HG03025 (cell line): ENCODE measurements around the gene RPS6KB1.
"Not testable (repeated sequence)": the region's sequence is repeated elsewhere in the genome, so short reads cannot be mapped to it uniquely, and the experiment has no call there.

Experiments
- ATAC-seq: cut with Tn5 transposase; IDR thresholded peaks from one replicate; pipeline ENCODE4 v1.9.1; 2021; ENCODE audit warnings: mild to moderate bottlenecking, moderate library complexity; ENCODE audit not compliant: unreplicated experiment, low FRiP score

RPS6KB1 gene

DNA sequence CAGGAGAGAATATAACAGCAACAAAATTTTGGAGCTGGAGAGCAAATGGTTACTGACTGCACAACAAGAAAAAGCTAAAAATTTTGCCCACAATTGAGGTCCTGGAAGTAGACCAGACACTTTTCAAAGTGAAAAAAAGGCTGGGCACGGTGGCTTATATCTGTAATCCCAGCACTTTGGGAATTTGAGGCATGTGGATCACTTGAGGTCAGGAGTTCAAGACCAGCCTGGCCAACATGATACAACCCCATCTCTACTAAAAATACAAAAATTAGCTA is 23.0 kb upstream of the RPS6KB1 start:
- ATAC-seq: no peak

DNA sequence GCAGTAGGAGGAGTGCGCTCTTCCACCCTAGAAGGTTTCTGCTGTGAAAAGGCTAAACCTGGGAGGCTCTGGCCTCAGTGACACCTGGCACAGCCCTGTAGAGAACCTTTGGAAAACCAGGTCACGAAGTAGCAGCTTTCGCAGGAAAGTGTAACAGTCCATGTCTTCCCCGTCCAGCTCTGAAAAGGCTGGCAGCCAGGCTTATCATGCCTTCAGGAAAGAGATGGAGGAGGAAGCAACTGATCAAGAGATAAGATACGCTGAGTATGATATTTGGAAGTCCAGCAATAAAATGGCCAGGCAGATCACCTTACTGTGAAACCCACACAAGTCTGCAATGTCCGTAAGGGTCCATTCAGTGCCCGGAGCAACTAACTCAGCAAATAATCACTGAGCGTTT is 22.4 kb upstream of the RPS6KB1 start:
- ATAC-seq: no peak

DNA sequence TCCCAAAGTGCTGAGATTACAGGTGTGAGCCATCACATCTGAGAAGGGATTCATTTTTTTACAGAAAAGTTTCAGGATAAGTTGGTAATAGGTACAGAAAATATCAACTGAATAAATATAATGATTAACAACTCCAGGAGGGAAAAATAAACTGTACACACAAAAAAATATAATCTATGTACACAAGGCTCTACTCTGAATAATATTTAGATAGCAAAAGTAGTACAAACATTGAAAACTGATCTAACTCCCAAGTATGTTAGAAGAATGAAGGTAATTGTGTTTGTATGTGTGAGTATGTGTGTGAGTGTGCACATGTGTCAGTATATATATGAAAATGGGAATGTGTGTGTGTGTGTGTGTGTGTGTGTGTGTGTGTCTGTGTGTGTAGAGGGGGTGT is 20.6 kb upstream of the RPS6KB1 start:
- ATAC-seq: no peak

DNA sequence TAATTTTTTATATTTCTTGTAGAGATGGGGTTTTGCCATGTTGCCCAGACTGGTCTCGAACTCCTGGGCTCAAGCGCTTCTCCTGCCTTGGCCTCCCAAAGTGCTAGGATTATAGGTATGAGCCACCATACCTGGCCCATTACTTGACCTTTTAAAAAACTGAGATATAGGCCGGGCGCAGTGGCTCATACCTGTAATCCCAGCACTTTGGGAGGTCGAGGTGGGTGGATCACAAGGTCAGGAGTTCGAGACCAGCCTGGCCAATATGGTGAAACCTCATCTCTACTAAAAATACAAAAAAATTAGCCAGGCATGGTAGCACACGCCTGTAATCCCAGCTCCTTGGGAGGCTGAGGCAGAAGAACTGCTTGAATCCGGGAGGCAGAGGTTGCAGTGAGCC is 19.5 kb upstream of the RPS6KB1 start:
- ATAC-seq: not testable (repeated sequence)

DNA sequence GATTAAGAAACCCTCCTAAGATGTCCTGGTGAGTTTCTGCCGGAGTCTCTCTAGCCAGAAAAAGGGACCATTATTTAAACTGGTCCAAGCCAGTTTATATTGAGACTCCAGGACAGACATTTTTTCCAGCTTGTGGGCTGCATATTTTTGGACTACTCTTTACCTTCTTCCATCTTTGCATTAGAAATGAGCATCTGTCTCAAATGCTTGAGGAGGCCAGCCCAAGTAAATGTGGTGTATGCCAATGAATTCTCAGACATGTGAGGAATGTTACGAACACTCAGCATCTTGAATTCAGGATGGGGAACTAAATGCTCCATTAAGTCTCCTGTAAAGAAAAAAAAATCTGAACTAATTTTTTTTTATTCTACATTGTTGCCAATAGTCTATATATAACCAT is 18.5 kb upstream of the RPS6KB1 start:
- no peak for ATAC-seq

DNA sequence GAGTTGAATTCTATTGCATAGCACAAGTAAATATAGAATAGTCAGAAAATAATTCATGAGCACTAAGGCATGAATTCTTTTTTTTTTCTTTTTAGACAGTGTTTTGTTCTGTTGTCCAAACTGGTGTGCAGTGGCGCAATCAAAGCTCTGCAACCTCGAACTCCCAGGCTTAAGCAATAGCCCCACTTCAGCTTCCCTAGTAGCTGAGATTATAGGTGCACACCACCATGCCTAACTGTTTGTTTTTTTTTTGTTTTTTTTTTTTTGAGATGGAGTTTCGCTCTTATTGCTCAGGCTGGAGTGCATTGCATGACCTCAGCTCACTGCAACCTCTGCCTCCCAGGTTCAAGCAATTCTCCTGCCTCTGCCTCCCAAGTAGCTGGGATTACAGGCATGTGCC is 16.8 kb upstream of the RPS6KB1 start:
- ATAC-seq: no peak

DNA sequence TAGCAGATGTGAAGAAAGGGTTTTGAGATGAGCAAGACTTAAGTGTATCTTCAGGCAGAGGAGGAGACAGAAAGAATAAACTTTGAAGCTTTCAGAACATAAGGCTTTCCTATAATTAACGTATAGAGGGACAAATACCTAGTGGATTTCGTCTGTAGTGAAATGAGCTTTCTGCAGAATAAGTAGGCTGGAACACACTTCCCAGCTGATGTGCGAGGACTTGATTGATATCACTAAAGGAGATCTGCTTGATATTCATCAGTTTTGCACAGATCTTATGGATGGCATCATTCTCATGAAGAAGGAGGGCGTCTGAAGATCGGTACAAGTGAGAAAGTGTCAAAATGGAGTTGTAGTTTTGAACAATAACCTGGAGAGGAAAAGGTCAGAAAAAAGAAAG is 15.0 kb upstream of the RPS6KB1 start:
- ATAC-seq: no peak

DNA sequence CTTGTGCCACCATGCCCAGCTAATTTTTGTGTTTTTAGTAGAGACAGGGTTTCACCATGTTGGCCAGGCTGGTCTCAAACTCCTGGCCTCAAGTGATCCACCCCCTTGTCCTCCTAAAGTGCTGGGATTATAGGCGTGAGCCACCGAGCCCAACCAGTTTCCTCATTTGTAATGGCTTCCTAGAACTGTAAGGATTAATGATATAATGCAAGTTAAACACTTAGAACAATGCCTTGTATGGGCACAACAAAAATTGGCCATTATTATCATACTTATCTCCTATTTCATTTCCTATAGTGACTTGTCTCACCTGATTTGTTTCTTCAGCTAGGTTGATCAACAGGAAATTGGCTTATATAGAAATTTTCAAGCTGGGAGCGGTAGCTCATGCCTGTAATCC is 14.3 kb upstream of the RPS6KB1 start:
- ATAC-seq: no peak

DNA sequence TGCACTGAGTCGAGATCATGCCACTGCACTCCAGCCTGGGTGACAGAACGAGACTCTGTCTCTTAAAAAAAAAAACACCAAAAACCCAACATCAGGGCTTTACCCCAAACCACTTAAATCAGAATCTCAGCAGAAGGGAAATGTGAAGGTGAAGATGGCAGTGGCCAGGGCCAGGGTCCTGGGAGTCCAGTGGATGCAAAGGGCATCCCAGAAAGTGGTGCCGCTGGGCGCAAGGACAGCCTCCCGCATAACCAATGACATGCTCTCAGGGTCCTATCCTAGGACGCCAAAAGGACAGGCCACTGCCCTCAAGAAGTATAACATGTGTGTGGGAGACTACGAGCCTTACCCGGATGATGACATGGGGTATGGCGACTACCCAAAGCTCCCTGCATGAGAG is 8.1 kb upstream of the RPS6KB1 start:
- no peak for ATAC-seq

DNA sequence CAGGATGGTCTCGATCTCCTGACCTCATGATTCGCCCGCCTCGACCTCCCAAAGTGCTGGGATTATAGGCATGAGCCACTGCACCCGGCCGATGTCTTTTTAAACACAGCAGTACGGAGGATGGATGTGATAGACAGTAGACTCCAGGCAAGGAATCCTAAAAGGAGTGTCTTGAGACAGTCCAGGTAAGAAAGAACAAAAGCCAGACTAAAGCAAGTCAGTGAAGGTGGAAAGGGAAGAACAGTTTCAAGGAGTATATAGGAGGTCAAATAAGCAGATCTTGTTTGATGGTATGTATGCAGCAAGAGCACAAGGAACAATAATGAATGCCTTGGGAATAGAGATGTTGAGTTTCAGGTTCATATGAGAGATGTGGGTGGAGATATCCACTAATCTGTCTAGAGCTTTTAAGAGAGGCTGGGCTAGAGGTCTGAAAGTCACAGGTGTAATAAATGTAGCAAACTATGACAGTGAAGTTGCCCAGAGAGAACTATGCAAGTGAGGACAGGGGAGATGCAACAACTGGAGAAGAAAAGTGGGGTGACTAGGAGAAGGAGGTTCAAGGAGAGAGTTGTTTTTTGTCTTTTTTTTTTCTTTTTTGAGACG is 4.7 kb upstream of the RPS6KB1 start:
- ATAC-seq: no peak

DNA sequence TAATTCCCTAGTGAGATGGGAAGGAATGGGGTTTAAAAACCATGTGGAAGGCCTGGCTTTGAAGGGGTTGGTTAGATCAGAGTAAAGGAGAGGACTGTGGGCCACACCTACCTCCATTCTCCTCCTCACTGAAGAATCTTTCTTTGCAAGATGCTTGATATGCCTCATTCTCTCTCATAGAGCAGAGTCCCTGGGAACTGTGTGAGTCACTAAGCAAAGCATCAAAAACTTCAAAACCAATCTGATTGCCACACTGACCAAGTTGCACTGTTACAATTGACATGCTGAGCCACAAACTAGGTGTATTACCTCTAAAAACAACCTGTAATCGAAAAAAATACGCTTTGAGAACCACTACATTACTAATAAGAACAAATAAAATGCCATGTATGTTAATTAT is 2.2 kb upstream of the RPS6KB1 start:
- no peak for ATAC-seq

DNA sequence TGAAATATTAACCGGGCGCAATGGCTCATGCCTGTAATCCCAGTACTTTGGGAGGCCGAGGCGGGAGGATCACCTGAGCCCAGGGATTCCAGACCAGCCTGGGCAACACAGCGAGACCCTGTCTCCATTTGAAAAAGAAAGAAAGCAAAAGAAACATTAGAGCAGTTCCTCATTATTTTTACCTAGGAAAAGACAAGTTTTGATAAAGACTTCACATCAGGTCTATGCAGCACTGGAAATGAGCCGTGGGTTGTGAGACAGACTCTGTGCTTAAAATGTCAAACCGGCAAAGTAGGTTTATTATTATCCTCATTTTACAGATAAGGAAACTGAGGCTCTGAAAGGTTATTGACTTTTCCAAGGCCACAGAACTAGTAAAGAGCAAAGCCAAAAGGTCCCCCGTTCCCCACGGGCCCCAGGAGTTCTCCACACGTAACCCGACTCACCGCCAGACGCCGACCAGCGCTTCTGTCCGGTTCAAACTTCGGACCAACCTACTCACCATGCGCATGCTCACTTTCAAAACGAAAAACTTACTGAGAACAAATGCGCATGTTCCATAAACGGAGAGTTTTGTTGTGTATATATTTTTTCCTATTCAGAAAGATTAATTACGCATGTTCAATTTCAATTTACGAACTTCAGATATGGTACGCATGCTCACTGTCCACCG is 534 bp upstream of the RPS6KB1 start:
- peak; percentile 51 for ATAC-seq

DNA sequence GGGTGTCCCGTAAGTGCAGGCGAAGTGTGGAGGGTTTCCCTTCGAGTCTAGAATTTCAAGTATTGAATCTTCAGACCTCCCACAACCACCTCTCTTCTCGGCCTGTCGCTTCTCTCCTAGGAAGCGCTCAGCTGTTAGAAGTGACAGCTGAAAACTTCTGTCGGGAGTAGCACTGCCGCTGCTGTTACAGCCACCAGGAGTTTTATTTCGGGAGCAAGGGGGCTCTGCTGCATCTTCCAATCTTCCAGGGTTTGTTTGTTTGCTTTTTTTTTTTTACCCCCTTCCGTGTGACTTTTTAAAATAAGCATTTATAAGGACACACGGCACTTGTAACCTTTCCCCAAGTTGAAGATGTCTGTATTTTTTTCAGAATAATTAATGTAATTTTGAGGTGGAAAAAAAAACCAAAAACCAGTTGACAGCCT is 767 bp downstream of the RPS6KB1 start:
- no peak for ATAC-seq

DNA sequence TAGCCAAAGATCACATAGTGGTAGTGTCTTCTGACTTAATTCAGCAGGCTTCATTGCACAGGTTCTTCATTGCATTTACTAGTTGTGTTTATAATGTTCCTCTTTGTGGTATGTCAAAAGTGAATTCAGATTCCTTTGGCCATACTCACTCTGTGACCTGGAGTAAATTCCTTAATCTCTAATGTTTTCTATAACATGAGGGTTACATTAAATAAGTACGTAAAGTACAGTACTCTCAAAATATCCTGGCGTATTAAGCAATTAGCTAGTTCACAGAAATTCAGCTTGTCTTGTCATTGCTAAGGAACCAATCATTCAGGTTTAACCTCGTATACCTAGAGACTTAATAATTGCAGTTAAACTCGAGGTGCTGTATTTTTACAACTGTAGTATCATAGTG is 4.2 kb downstream of the RPS6KB1 start:
- no peak for ATAC-seq

DNA sequence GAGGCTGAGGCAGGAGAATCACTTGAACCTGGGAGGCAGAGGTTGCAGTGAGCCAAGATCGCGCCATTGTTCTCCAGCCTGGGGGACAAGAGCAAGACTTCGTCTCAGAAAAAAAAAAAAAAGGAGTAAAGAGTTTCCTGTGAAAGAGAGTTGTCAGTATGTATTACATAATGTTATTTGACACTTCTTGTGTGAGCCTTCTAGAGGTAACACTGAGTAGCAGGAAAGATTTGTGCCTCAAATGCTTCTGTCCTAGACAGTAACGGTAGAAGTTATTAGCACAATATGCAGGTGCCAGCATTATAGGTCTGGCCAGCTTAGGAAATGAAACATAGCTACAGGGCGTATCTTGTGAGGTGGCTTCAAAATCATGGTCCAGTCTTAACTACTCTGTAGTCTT is 6.2 kb downstream of the RPS6KB1 start:
- no peak for ATAC-seq

DNA sequence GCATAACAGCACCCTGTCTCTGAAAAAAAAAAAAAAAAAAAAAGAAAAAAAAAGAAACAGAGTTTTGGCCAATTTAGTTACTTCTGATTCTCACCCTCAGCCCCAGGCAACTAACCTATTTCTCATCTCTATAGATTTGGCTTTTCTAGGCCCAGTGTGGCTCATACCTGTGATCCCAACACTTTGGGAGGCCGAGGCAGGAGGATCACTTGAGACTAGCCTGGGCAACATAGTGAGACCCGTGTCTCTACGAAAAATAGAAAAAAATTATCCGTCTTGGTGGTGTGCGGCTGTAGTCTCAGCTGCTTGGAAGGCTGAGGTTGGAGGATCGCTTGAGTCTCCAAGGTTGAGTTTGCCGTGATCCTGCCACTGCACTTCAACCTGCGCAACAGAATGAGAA is 8.7 kb downstream of the RPS6KB1 start:
- no peak for ATAC-seq

DNA sequence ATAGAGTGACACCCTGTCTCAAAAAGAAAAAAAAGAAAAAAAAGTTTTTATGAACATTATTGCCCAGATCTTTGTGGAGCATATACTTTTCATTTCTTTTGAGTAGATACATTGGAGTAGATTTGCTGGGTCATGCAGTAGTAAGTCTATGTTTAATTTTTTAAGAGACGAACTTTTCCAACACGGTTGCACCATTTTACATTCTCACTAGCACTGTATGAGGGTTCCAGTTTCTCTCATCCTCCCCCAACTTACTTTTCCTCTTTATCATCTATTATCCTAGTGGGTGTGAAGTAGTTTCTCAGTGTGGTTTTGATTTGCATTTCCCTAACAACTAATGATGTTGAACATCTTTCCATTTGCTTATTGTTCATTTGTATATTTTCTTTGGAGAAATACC is 10.5 kb downstream of the RPS6KB1 start:
- no peak for ATAC-seq

DNA sequence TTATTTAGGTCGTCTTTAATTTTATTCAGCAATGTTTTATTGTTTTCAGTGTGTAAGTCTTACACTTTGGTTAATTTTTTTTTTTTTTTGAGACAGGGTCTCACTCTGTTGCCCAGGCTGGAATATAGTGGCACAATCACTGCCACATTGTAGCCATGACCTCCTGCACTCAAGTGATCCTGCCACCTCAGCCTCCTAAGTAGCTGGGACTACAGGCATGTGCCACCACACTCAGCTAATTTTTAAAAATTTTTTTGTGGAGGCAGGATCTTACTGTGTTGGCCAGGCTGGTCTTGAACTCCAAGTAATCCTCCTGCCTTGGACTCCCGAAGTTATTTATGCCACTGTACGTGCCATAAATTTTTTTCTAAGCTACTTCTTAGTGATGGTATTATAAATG is 14.5 kb downstream of the RPS6KB1 start:
- ATAC-seq: no peak

DNA sequence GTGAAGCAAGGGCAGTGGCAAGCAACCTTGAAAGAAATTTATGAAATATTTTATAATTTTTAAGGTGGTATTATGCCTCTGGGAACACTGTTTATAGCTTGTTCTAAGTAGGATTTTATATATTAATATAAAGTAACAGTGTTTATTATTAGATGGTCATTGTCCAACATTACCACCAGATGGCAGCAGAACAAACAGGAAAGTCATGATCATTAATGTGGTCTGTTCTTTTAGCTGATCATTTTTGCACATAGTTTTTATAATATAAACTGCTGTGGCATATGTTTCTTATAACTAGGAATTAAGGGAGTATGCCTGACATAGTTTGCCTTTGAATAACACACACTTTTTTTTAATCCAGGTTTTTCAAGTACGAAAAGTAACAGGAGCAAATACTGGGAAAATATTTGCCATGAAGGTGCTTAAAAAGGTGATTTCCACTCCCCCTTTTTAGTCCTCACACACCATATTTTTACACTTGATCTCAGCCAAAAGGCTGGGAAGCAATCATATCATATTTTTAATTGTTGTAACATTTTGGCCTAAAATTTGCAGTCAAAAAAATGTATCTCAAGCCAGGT is 21.4 kb downstream of the RPS6KB1 start:
- no peak for ATAC-seq

DNA sequence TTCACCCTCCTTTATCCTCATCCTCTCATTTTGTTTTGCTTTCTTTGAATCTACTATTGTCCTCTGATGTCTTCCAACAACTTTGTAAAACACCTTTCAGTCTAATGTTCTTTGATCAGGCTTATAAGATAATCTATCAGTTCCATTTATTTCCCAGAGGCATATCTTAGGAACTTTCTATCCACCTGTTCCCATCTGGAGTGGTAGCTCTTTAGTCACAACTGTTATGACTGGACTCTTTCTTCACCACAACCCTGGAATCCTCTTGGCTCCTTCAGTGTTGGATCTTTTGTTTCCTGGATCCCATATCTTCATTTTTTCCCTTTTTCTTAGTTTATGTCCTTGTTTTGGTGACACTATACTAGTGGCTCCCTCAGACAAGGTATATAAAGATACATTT is 23.5 kb downstream of the RPS6KB1 start:
- no peak for ATAC-seq

DNA sequence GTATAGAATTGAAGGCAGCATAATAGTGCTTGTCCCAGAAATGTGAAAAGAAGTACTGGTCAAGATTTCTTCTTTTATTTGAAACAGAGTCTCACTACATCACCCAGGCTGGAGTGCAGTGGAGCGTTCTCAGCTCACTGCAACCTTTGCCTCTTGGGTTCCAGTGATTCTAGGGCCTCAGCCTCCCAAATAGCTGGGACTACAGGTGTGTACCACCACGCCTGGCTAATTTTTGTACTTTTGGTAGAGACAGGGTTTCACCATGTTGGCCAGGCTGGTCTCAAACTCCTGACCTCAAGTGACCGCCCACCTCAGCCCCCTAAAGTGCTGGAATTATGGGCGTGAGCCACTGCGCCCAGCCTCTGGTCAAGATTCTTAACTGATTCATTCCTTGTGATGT is 27.7 kb downstream of the RPS6KB1 start:
- ATAC-seq: not testable (repeated sequence)

DNA sequence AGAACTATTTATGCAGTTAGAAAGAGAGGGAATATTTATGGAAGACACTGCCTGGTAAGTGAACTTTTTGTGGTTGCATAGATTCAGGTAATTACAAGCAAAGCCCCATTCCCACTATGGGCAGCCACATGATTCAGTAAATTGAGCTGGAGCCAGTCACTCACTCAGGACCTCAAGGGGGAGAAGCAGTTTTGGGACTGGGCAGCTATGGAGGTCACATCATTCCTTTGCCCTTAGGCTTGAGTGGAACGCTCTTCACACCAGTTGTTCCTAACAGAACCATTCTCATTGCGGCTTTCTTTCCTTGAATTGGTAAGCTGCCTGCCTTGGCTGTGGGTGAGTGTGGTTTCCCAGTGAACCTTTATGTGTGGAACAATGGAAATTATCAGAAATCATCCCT is 37.2 kb downstream of the RPS6KB1 start:
- not testable (repeated sequence) for ATAC-seq

DNA sequence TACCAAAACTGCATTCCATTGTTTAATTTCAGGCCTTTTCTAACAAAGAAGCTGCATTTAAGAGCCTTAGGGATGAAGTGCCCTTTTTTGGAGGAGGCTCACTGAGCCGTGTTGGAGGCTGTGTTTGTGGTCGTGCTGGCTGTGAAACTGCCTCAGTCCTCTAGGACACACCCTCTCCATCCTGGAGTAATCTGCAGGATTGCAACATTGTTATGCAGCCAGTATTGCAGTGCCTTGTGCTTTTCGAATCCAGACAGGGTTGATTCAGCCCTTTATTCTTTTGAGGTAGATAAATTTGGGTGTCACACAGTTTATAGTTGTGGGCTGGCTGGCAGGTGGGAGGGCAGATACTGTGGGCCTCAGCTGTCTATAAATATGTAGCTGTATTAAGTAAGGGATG is 37.8 kb downstream of the RPS6KB1 start:
- not testable (repeated sequence) for ATAC-seq
